Sigmoid colon (tissue), 7 donors: Measurements from ENCODE around the gene ARSB. TPM values are rescaled to one million over a fixed set of nuclear protein-coding genes. Genes with fewer than 3 reads are reported as not detected.

Source experiments
- DNase-seq: peaks from one replicate; pipeline ENCODE4 v3.0.0-alpha.2; 2019
- H3K27ac ChIP-seq, 4 donors: fragments of 200-600 bp; sonication (generic); one replicate each; pipeline ENCODE4 v1.5.1; 2016 to 2019; ENCODE audit warnings: mild to moderate bottlenecking in 1 of 4
- H3K27me3 ChIP-seq, 3 donors: fragments of 200-600 bp; sonication (generic); one replicate each; pipeline ENCODE4 v1.5.1; 2019; ENCODE audit warnings: mild to moderate bottlenecking in 1 of 3
- H3K36me3 ChIP-seq, 4 donors: fragments of 200-600 bp; sonication (generic); one replicate each; pipeline ENCODE4 v1.5.1; 2016 to 2019
- H3K4me1 ChIP-seq, 4 donors: fragments of 200-600 bp; sonication (generic); one replicate each; pipeline ENCODE4 v1.5.1; 2017 to 2019
- H3K4me3 ChIP-seq, 4 donors: fragments of 200-600 bp; sonication (generic); one replicate each; pipeline ENCODE4 v1.5.1; 2017 to 2019; ENCODE audit warnings: mild to moderate bottlenecking in 2 of 4, moderate library complexity in 1 of 4
- H3K9me3 ChIP-seq, 4 donors: fragments of 200-600 bp in 3 of 4; sonication (generic) in 3 of 4; one replicate each; pipeline versions ENCODE4 v1.5.1 to v1.6.1; 2013 to 2019
- EP300 ChIP-seq, 4 donors: sonication (generic); formaldehyde crosslinking; IDR thresholded peaks; one replicate each; pipeline ENCODE4 v1.6.1; 2017; ENCODE audit warnings: antibody characterized with exemption in 4 of 4
- POLR2A ChIP-seq, 2 donors: fragments of 450-650 bp; IDR thresholded peaks; one replicate each; pipeline ENCODE4 v1.6.1; 2016; ENCODE audit warnings: antibody characterized with exemption in 2 of 2, mild to moderate bottlenecking in 2 of 2, moderate library complexity in 2 of 2
- POLR2AphosphoS5 ChIP-seq, 4 donors: sonication (generic); formaldehyde crosslinking; IDR thresholded peaks; one replicate each; pipeline ENCODE4 v1.6.1; 2017; ENCODE audit warnings: antibody characterized with exemption in 4 of 4
- WGBS, 2 donors: extraction: QIAGEN DNeasy Blood & Tissue Kit; methylation state at CpG; one replicate each; pipeline ENCODE4 v1.1.7; 2013; 5-methylcytosine and 5-hydroxymethylcytosine counted together
- intact Hi-C: fragments of 100-400 bp; cut with DNase I; formaldehyde crosslinking; loops from one replicate; pipeline ENCODE4 v1.15.1; 2023
- polyA plus RNA-seq, 3 donors: library from polyadenylated mRNA; stranded (reverse); fragments of 200-250 nt; gene quantifications; one replicate each; pipeline ENCODE4 v1.2.3, GENCODE V29; 2013
- total RNA-seq, 4 donors: library from RNA; depleted of rRNA; stranded (reverse); fragments of >200 nt; gene quantifications; one replicate each; pipeline ENCODE4 v1.1.0, GENCODE V29; 2016
- TF ChIP-seq, protein P1 (sequence below), 4 experiments: fragments of 450-650 bp in 3 of 4; fragments of 200-600 bp in 1 of 4; IDR thresholded peaks; one replicate each; pipeline ENCODE4 v1.5.1; 2016 to 2019; ENCODE audit warnings: antibody characterized with exemption in 4 of 4, mild to moderate bottlenecking in 3 of 4, moderate library complexity in 2 of 4
- donor health status: healthy with polysubstance abuse.
- donor health status: Bipolar disorder and iron deficiency.
- donor health status: healthy.

Gene ARSB
- total and polyA plus RNA-seq, 7 donors: 1.2 to 22.2 (median 8.6) TPM

DNA sequence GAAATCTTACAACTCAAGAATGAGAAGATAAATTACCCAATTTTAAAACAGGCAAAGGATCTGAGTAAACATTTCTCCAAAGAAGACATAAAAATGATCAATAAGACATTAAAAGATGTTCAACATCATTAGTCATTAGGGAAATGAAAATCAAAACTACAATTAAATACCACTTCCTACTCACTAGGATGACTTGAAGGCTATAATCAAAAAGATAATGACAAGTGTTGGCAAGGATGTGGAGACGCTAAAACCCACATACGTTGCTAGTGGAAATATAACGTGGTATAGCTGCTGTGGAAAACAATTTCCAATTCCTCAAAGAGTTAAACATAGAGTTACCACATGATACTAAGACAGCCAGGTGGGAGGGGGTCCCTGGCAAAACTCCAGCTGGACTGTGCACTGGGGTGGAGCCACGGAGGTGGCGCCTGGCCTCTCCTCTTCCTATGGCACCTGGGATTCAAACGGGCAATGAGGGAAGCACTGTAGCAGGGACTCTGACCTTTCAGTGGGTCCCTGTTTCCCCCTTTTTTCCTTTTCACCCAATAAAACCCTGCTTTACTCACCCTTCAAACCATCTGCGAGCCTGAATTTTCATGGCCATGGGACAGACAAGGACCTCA, 5.9 kb downstream of the ARSB start:
- Histone ChIP-seq H3K4me1 (peaks cover 0 to 24% (median 18%) of the 10 kb centered on the region in 4 donors), H3K4me3 (no peak overlapping the region), H3K36me3 (no peaks in the 10 kb centered on the region), H3K27me3 (no peaks in the 10 kb centered on the region), H3K27ac (peak overlapping the region in 1 of 4 donors; percentile 31), H3K9me3 (no peaks in the 10 kb centered on the region)
- intact Hi-C loops: no loop called here
- WGBS, 2 donors: 50 to 72% methylated on average over 7 of the region's 7 CpGs
- no peak for DNase-seq
- no peak for TF ChIP-seq EP300 (IDR thresholded peaks at IDR 0.05)
- no peak for TF ChIP-seq POLR2A (IDR thresholded peaks at IDR 0.05)
- TF ChIP-seq, protein P1, sequence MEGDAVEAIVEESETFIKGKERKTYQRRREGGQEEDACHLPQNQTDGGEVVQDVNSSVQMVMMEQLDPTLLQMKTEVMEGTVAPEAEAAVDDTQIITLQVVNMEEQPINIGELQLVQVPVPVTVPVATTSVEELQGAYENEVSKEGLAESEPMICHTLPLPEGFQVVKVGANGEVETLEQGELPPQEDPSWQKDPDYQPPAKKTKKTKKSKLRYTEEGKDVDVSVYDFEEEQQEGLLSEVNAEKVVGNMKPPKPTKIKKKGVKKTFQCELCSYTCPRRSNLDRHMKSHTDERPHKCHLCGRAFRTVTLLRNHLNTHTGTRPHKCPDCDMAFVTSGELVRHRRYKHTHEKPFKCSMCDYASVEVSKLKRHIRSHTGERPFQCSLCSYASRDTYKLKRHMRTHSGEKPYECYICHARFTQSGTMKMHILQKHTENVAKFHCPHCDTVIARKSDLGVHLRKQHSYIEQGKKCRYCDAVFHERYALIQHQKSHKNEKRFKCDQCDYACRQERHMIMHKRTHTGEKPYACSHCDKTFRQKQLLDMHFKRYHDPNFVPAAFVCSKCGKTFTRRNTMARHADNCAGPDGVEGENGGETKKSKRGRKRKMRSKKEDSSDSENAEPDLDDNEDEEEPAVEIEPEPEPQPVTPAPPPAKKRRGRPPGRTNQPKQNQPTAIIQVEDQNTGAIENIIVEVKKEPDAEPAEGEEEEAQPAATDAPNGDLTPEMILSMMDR (IDR thresholded peaks at IDR 0.05): no peak
- TF ChIP-seq POLR2AphosphoS5 (IDR thresholded peaks at IDR 0.05): no peak

DNA sequence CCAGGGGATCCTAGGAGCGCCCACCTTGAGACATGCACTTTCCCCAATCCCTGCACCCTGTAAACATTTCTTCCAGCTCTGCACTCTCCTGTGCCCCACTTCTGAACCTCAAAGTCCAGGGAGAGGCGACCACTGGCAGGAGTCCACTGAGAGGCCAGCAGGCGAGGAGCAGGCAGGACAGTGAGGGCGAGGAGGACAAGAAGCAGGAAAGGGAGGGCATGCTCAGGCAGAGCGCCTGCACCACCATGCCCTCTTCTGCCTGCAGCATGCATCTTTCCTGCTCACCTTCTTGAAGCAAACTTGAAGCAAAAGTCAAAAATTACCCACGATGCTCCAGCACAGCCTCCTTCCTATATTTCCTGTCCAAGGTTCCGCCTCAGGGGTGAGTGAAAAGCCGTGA, 10.1 kb downstream of the ARSB start:
- Histone ChIP-seq H3K4me3 (no peak overlapping the region), H3K27me3 (no peaks in the 10 kb centered on the region), H3K27ac (peak overlapping the region in 1 of 4 donors; percentile 11), H3K4me1 (peaks cover 0 to 34% (median 31%) of the 10 kb centered on the region in 4 donors), H3K36me3 (no peaks in the 10 kb centered on the region), H3K9me3 (no peaks in the 10 kb centered on the region)
- no peak for DNase-seq
- TF ChIP-seq POLR2AphosphoS5 (IDR thresholded peaks at IDR 0.05): no peak
- TF ChIP-seq EP300 (IDR thresholded peaks at IDR 0.05): no peak
- TF ChIP-seq, protein P1 (IDR thresholded peaks at IDR 0.05): no peak
- no peak for TF ChIP-seq POLR2A (IDR thresholded peaks at IDR 0.05)
- 93 to 94% methylated on average over 8 of the region's 8 CpGs for WGBS, 2 donors
- intact Hi-C loops: no loop called here

DNA sequence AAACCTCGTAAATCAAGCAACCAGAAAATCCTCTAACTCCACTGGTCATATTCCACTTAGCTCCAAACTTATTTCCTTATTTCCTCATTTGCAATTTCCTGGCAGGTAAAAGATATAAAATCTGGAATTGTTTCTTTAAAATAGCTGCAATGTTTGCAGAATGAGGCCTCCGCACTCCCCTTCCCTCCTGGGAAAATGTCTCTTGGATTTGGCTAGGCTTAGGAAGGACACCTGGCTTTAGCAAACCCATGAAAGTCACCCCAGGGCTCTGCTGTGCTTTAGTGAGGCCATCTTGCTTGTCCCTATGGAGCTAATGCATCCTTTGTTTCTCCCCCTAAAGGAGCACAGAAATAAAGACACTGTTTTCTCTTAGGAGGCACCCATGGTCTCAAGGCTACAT, 10.5 kb downstream of the ARSB start:
- Histone ChIP-seq H3K9me3 (no peaks in the 10 kb centered on the region), H3K36me3 (no peaks in the 10 kb centered on the region), H3K4me3 (no peak overlapping the region), H3K4me1 (peaks cover 0 to 34% (median 31%) of the 10 kb centered on the region in 4 donors), H3K27me3 (no peaks in the 10 kb centered on the region), H3K27ac (peak overlapping the region in 2 of 4 donors; percentile 39 to 61)
- 12 to 64% methylated on average over 2 of the region's 2 CpGs for WGBS, 2 donors
- TF ChIP-seq POLR2A (IDR thresholded peaks at IDR 0.05) (no peak), EP300 (IDR thresholded peaks at IDR 0.05) (no peak), POLR2AphosphoS5 (IDR thresholded peaks at IDR 0.05) (no peak)
- TF ChIP-seq, protein P1 (IDR thresholded peaks at IDR 0.05): no peak
- no peak for DNase-seq
- intact Hi-C loops: loop anchor here (5.0 kb wide), 1 partner anchor 327 kb away; the partner anchor contains the start of gene LHFPL2

DNA sequence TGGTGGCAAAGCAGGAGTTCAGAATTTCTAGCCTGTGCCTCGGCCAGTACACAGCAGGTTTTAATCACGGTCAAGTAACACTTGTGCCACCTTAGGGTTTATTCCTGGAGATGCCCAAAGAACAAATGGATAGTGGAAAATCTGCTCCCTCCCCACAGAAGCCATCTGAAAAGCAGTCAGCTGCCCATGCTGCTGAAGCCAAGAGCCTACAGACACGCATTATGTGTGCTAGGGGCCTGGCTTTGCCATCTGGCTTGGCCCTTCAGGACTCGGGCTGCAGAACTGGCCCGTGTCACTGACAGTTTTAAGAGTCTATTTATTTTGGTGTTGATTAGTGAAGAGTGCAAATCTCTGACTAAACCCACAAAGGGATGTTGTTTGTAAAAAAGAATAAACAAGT, 11.1 kb downstream of the ARSB start:
- Histone ChIP-seq H3K4me3 (no peak overlapping the region), H3K27ac (peak overlapping the region in 3 of 4 donors; percentile 31 to 61 (median 39))

More for the DNA sequence above, 11.1 kb downstream of the ARSB start:
- Histone ChIP-seq H3K9me3 (no peaks in the 10 kb centered on the region), H3K27me3 (no peaks in the 10 kb centered on the region), H3K36me3 (no peaks in the 10 kb centered on the region), H3K4me1 (peaks cover 0 to 34% (median 31%) of the 10 kb centered on the region in 4 donors)
- intact Hi-C loops: loop anchor here (5.0 kb wide), 1 partner anchor 327 kb away; the partner anchor contains the start of gene LHFPL2
- 53 to 72% methylated on average over 5 of the region's 5 CpGs for WGBS, 2 donors
- TF ChIP-seq POLR2A (IDR thresholded peaks at IDR 0.05): no peak
- no peak for TF ChIP-seq POLR2AphosphoS5 (IDR thresholded peaks at IDR 0.05)
- no peak for TF ChIP-seq EP300 (IDR thresholded peaks at IDR 0.05)
- TF ChIP-seq, protein P1 (IDR thresholded peaks at IDR 0.05): no peak
- no peak for DNase-seq
